NCI-H2196 treated with DMSO at 0.1 percent for 48 hours (cell line): ENCODE results near the gene ROR1.
"Not testable (repeated sequence)": the region's sequence is repeated elsewhere in the genome, so short reads cannot be mapped to it uniquely, and the experiment has no call there.

Experiments used
- DNase-seq: peaks from one replicate; lab custom pipeline; 2025; ENCODE audit not compliant: unreplicated experiment; lab: John Stamatoyannopoulos, UW

ROR1 gene

GRCh38 chr1:64087768-64088167 is 314.0 kb downstream of the ROR1 start:
- DNase-seq = no peak

- no peak for DNase-seq
Measured at GRCh38 chr1:64090436-64090835, 316.6 kb downstream of the ROR1 start.

- no peak for DNase-seq
Measured at GRCh38 chr1:64092851-64093371, 319.1 kb downstream of the ROR1 start.

DNA sequence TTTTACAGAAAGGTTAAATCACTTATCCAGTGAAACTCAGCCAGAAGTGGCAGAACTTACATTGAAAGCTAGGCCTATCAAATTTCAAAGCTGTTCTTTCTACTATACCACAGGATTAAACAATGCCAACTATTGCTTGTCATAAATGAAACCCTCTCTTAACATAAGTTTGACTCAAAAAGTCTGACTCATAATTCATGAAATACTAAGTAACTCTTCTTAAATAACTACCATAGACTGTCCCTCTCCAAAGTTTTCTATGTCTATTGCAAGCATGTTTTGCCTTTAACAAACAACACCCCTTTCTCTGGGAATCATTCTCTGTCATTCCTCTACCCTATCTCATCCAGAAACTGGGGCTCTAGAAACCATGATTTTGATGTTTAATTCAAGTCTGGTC is 320.1 kb downstream of the ROR1 start:
- DNase-seq = no peak

GRCh38 chr1:64095832-64096231 is 322.0 kb downstream of the ROR1 start:
- no peak for DNase-seq

GRCh38 chr1:64097859-64098258 is 324.0 kb downstream of the ROR1 start:
- DNase-seq = no peak

GRCh38 chr1:64098436-64098835 is 324.6 kb downstream of the ROR1 start:
- DNase-seq = no peak

- no peak for DNase-seq
Measured at GRCh38 chr1:64098846-64099582, 325.2 kb downstream of the ROR1 start.

DNA sequence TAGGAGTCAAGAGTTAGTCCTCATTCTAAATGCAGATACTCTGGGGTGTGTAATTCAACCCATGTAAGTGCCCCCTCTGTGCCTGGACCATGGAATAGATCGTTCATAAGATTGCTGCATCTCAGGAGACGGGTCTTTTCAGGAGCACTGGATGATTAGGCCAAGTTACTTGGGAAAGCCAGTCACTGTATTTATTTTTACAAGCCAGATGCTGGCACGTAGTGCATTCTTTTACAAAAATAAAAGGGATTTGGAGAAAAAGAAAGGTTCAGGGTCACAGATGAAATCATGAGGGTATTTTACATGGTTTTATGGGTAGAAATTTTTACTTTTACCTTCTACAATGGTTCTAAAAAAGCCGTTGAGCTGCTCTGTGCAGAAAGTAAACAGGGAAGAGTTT is 327.0 kb downstream of the ROR1 start:
- DNase-seq = no peak

DNA sequence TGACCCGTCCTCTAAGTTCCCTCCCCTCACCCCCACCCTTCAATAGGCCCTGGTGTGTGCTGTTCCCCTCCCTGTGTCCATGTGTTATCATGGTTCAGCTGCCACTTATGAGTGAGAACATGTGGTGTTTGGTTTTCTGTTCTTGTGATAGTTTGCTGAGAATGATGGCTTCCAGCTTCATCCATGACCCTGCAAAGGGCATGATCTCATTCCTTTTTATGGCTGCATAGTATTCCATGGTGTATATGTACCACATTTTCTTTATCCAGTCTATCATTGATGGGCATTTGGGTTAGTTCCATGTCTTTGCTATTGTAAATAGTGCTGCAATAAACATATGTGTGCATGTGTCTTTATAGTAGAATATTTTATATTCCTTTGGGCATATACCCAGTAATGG is 330.8 kb downstream of the ROR1 start:
- DNase-seq = not testable (repeated sequence)

DNA sequence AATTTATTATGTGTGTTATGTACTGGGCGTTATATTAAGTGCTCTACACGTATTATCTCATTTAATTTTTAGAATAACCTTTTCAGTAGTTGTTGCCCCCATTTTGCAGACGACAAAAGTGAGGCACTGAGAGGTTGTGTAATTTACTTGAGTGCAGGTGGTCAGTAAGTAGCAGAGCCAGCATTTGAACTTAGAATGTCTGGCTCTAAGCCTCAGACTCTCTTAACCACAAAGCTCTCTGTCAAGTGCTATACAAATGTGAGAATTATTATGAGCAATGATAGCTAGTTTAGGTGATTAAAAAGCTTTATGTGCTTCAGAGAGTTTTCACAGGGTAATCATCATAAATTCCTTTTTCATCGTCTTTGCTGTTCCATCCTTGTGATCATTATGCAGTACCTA is 333.3 kb downstream of the ROR1 start:
- no peak for DNase-seq

GRCh38 chr1:64107632-64108031 is 333.8 kb downstream of the ROR1 start:
- DNase-seq = no peak

- DNase-seq = no peak
Measured at GRCh38 chr1:64110924-64111777, 337.3 kb downstream of the ROR1 start.

- DNase-seq = no peak
Measured at GRCh38 chr1:64111787-64112186, 338.0 kb downstream of the ROR1 start.

DNA sequence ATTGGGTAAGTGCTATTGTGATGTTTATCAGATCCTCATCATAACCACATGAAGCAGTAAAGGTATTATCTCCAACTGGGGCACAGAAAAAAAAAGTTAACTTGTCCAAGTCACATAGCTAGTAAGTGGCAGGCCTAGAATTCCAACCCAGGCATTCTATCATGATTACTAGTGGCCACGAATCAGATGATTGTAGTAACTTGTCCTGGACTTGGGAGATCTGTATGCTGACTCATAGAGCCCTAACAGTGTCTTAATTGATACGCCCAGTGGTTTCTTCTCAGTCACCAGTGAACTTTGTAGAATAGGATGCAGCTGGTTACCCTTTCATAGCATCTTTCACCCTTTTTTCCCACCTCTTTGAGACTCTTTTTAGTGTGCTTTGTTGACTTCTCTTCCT is 338.5 kb downstream of the ROR1 start:
- no peak for DNase-seq

GRCh38 chr1:64114012-64114525 is 340.3 kb downstream of the ROR1 start:
- DNase-seq = no peak

DNA sequence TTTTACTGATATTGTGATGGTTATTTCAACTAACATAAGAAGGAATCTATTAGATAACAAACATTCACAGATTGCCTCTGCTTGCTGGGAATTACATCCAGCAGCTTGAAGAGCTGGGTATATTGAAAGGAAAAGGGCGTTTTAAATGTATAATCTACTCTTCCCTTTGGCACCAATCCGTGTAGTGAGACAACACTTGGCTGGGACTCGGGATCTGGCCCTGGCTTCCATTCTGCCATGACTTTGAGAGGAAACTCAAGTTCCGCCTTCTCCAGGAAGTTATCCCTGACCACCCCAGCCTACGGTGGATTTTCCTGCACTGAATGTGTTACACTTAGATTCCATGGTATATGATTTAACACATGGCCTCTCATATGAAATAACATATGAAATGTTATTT is 342.7 kb downstream of the ROR1 start:
- no peak for DNase-seq

GRCh38 chr1:64117492-64117891 is 343.7 kb downstream of the ROR1 start:
- no peak for DNase-seq

DNA sequence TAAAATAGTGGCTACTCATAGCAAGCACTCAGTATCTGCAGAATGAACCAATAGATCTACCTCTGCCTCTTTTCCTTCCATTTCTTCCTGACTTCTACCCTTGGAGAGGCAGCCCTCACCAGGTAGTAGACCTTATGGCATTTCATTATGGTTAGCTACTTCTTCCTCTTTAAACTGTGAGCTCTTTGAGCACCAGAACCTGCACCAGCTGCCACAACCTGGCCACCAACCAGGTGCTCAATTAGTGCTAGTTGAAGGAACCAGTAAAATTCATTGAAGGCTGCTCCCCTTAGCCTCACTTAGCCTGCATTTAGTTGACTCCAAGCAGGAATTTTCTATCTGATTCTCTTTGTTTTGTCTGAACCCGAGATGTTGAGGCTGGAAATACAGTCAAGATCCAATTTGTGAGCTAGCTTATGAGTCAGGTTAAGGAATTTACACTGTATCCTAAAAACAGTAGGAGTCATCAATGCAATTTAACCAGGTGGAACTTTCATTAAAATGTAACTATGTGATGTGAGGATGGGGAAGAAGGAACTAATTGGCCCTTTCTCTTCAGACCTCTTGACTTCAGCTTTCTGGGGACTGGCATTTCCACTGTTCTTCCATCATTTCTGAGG is 348.1 kb downstream of the ROR1 start:
- DNase-seq = no peak

DNA sequence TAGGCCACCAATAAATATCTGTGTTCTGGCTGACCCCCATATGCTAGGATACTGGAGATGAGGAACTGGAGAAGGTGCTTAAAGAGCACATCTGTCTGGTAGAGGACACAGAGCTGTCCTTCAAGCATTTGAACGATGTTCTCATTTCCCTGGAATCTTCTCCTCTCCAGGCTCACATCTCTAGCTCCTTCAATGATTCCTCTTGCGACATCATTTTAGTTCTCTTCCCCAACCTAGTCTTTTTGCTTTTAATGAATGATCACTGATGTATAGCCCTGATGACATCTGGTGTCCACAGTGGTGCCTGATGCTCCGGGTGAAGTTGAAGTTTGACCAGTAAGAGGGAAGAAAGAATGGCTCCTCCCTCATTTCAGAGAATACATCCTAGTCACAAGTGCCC is 348.8 kb downstream of the ROR1 start:
- DNase-seq = no peak

- DNase-seq = no peak
Measured at GRCh38 chr1:64124704-64125440, 351.1 kb downstream of the ROR1 start.
